ENCODE results near the gene PRDM10.
"Not testable (repeated sequence)": the region's sequence is repeated elsewhere in the genome, so short reads cannot be mapped to it uniquely, and the experiment has no call there.

PRDM10 gene

GRCh38 chr11:130031056-130031455, 28.4 kb upstream of the PRDM10 start:
- CTCF ChIA-PET = no interaction called here
- H3K27me3 ChIP-seq (replicated peaks in 2 of 5; ENCODE audit: control insufficient read depth in 4 of 5, insufficient read depth in 5 of 5, low read length in 4 of 5) = no peaks in the 10 kb centered on the region
- no peaks in the 10 kb centered on the region for H3K9me3 ChIP-seq (ENCODE audit: control extremely low read depth in 1 of 5, control insufficient read depth in 4 of 5, insufficient read depth in 2 of 5, low read depth in 1 of 5, low read length in 4 of 5)
- no peak overlapping the region for H3K4me3 ChIP-seq (ENCODE audit: control insufficient read depth in 1 of 7, extremely low read depth in 1 of 7, insufficient read depth in 4 of 7, low read depth in 2 of 7, low read length in 6 of 7)
- H3K27ac ChIP-seq (ENCODE audit: insufficient read depth in 1 of 2, low read depth in 1 of 2, low read length in 2 of 2, poor library complexity in 1 of 2, severe bottlenecking in 2 of 2) = no peak overlapping the region
- no peaks in the 10 kb centered on the region for H3K4me1 ChIP-seq (ENCODE audit: control extremely low read depth in 1 of 4, control insufficient read depth in 4 of 4, insufficient read depth in 4 of 4, low read length in 3 of 4)
- no peak for DNase-seq
- no peaks in the 10 kb centered on the region for H3K36me3 ChIP-seq (ENCODE audit: control insufficient read depth in 4 of 4, insufficient read depth in 4 of 4, low read length in 3 of 4)
- POLR2A ChIA-PET = no interaction called here
- 89% methylated on average over 1 of the region's 1 CpG for WGBS (ENCODE audit: insufficient coverage)

GRCh38 chr11:130029137-130029536, 26.5 kb upstream of the PRDM10 start:
- no peaks in the 10 kb centered on the region for H3K27me3 ChIP-seq (replicated peaks in 2 of 5; ENCODE audit: control insufficient read depth in 4 of 5, insufficient read depth in 5 of 5, low read length in 4 of 5)
- no peaks in the 10 kb centered on the region for H3K36me3 ChIP-seq (ENCODE audit: control insufficient read depth in 4 of 4, insufficient read depth in 4 of 4, low read length in 3 of 4)
- H3K4me3 ChIP-seq (ENCODE audit: control insufficient read depth in 1 of 7, extremely low read depth in 1 of 7, insufficient read depth in 4 of 7, low read depth in 2 of 7, low read length in 6 of 7) = no peak overlapping the region
- POLR2A ChIA-PET = no interaction called here
- no peaks in the 10 kb centered on the region for H3K4me1 ChIP-seq (ENCODE audit: control extremely low read depth in 1 of 4, control insufficient read depth in 4 of 4, insufficient read depth in 4 of 4, low read length in 3 of 4)
- no peak overlapping the region for H3K27ac ChIP-seq (ENCODE audit: insufficient read depth in 1 of 2, low read depth in 1 of 2, low read length in 2 of 2, poor library complexity in 1 of 2, severe bottlenecking in 2 of 2)
- DNase-seq = no peak
- no peaks in the 10 kb centered on the region for H3K9me3 ChIP-seq (ENCODE audit: control extremely low read depth in 1 of 5, control insufficient read depth in 4 of 5, insufficient read depth in 2 of 5, low read depth in 1 of 5, low read length in 4 of 5)
- WGBS (ENCODE audit: insufficient coverage) = 94% methylated on average over 2 of the region's 3 CpGs
- CTCF ChIA-PET = no interaction called here

GRCh38 chr11:130025371-130025770, 22.7 kb upstream of the PRDM10 start:
- Histone ChIP-seq H3K9me3 (ENCODE audit: control extremely low read depth in 1 of 5, control insufficient read depth in 4 of 5, insufficient read depth in 2 of 5, low read depth in 1 of 5, low read length in 4 of 5) (no peaks in the 10 kb centered on the region), H3K4me3 (ENCODE audit: control insufficient read depth in 1 of 7, extremely low read depth in 1 of 7, insufficient read depth in 4 of 7, low read depth in 2 of 7, low read length in 6 of 7) (no peak overlapping the region), H3K4me1 (ENCODE audit: control extremely low read depth in 1 of 4, control insufficient read depth in 4 of 4, insufficient read depth in 4 of 4, low read length in 3 of 4) (no peaks in the 10 kb centered on the region), H3K27ac (ENCODE audit: insufficient read depth in 1 of 2, low read depth in 1 of 2, low read length in 2 of 2, poor library complexity in 1 of 2, severe bottlenecking in 2 of 2) (no peak overlapping the region), H3K36me3 (ENCODE audit: control insufficient read depth in 4 of 4, insufficient read depth in 4 of 4, low read length in 3 of 4) (no peaks in the 10 kb centered on the region), H3K27me3 (replicated peaks in 2 of 5; ENCODE audit: control insufficient read depth in 4 of 5, insufficient read depth in 5 of 5, low read length in 4 of 5) (no peaks in the 10 kb centered on the region)
- ChIA-PET POLR2A (no interaction called here), CTCF (interaction anchor here (1.3 to 1.6 kb wide), 2 partner anchors 8 to 11 kb away, joined by 3 to 4 read pairs; no protein-coding TSS in a partner anchor)
- no peak for DNase-seq
- WGBS (ENCODE audit: insufficient coverage) = no CpG with 5 or more reads among the region's 1 CpG

- Histone ChIP-seq H3K4me3 (ENCODE audit: control insufficient read depth in 1 of 7, extremely low read depth in 1 of 7, insufficient read depth in 4 of 7, low read depth in 2 of 7, low read length in 6 of 7) (no peak overlapping the region), H3K9me3 (ENCODE audit: control extremely low read depth in 1 of 5, control insufficient read depth in 4 of 5, insufficient read depth in 2 of 5, low read depth in 1 of 5, low read length in 4 of 5) (no peaks in the 10 kb centered on the region), H3K4me1 (ENCODE audit: control extremely low read depth in 1 of 4, control insufficient read depth in 4 of 4, insufficient read depth in 4 of 4, low read length in 3 of 4) (no peaks in the 10 kb centered on the region), H3K27ac (ENCODE audit: insufficient read depth in 1 of 2, low read depth in 1 of 2, low read length in 2 of 2, poor library complexity in 1 of 2, severe bottlenecking in 2 of 2) (no peak overlapping the region), H3K36me3 (ENCODE audit: control insufficient read depth in 4 of 4, insufficient read depth in 4 of 4, low read length in 3 of 4) (no peaks in the 10 kb centered on the region), H3K27me3 (replicated peaks in 2 of 5; ENCODE audit: control insufficient read depth in 4 of 5, insufficient read depth in 5 of 5, low read length in 4 of 5) (no peaks in the 10 kb centered on the region)
- ChIA-PET POLR2A (no interaction called here), CTCF (interaction anchor here (1.6 kb wide), 1 partner anchor 10 kb away, joined by 4 read pairs; no protein-coding TSS in a partner anchor)
- WGBS (ENCODE audit: insufficient coverage) = no CpG with 5 or more reads among the region's 1 CpG
- DNase-seq = no peak
These were observed 21.7 kb upstream of the PRDM10 start for GRCh38 chr11:130024361-130024760.

- POLR2A ChIA-PET = interaction anchor here (0.6 kb wide), 1 partner anchor 43 kb away, joined by 4 read pairs; no protein-coding TSS in a partner anchor
- H3K27ac ChIP-seq (ENCODE audit: insufficient read depth in 1 of 2, low read depth in 1 of 2, low read length in 2 of 2, poor library complexity in 1 of 2, severe bottlenecking in 2 of 2) = no peak overlapping the region
These were observed 20.6 kb upstream of the PRDM10 start for GRCh38 chr11:130023204-130023603.

GRCh38 chr11:130022799-130023198, 20.2 kb upstream of the PRDM10 start:
- Histone ChIP-seq H3K36me3 (ENCODE audit: control insufficient read depth in 4 of 4, insufficient read depth in 4 of 4, low read length in 3 of 4) (no peaks in the 10 kb centered on the region), H3K27ac (ENCODE audit: insufficient read depth in 1 of 2, low read depth in 1 of 2, low read length in 2 of 2, poor library complexity in 1 of 2, severe bottlenecking in 2 of 2) (no peak overlapping the region), H3K4me3 (ENCODE audit: control insufficient read depth in 1 of 7, extremely low read depth in 1 of 7, insufficient read depth in 4 of 7, low read depth in 2 of 7, low read length in 6 of 7) (no peak overlapping the region), H3K27me3 (replicated peaks in 2 of 5; ENCODE audit: control insufficient read depth in 4 of 5, insufficient read depth in 5 of 5, low read length in 4 of 5) (no peaks in the 10 kb centered on the region), H3K9me3 (ENCODE audit: control extremely low read depth in 1 of 5, control insufficient read depth in 4 of 5, insufficient read depth in 2 of 5, low read depth in 1 of 5, low read length in 4 of 5) (no peaks in the 10 kb centered on the region), H3K4me1 (ENCODE audit: control extremely low read depth in 1 of 4, control insufficient read depth in 4 of 4, insufficient read depth in 4 of 4, low read length in 3 of 4) (no peaks in the 10 kb centered on the region)
- POLR2A ChIA-PET = interaction anchor here (0.6 kb wide), 1 partner anchor 44 kb away, joined by 4 read pairs; no protein-coding TSS in a partner anchor
- no CpG with 5 or more reads among the region's 2 CpGs for WGBS (ENCODE audit: insufficient coverage)
- no peak for DNase-seq
- CTCF ChIA-PET = interaction anchor here (0.5 to 1.3 kb wide), 2 partner anchors 8 to 12 kb away, joined by 3 read pairs; no protein-coding TSS in a partner anchor

More at GRCh38 chr11:130023204-130023603, 20.6 kb upstream of the PRDM10 start:
- WGBS (ENCODE audit: insufficient coverage) = no CpG with 5 or more reads among the region's 2 CpGs
- H3K9me3 ChIP-seq (ENCODE audit: control extremely low read depth in 1 of 5, control insufficient read depth in 4 of 5, insufficient read depth in 2 of 5, low read depth in 1 of 5, low read length in 4 of 5) = no peaks in the 10 kb centered on the region
- CTCF ChIA-PET = interaction anchor here (0.5 to 1.3 kb wide), 2 partner anchors 9 to 11 kb away, joined by 3 read pairs; no protein-coding TSS in a partner anchor
- H3K36me3 ChIP-seq (ENCODE audit: control insufficient read depth in 4 of 4, insufficient read depth in 4 of 4, low read length in 3 of 4) = no peaks in the 10 kb centered on the region
- H3K4me3 ChIP-seq (ENCODE audit: control insufficient read depth in 1 of 7, extremely low read depth in 1 of 7, insufficient read depth in 4 of 7, low read depth in 2 of 7, low read length in 6 of 7) = no peak overlapping the region
- H3K4me1 ChIP-seq (ENCODE audit: control extremely low read depth in 1 of 4, control insufficient read depth in 4 of 4, insufficient read depth in 4 of 4, low read length in 3 of 4) = no peaks in the 10 kb centered on the region
- H3K27me3 ChIP-seq (replicated peaks in 2 of 5; ENCODE audit: control insufficient read depth in 4 of 5, insufficient read depth in 5 of 5, low read length in 4 of 5) = no peaks in the 10 kb centered on the region
- DNase-seq = no peak

- CTCF ChIA-PET = interaction anchor here (1.0 to 1.7 kb wide), 2 partner anchors 12 to 42 kb away, joined by 3 to 4 read pairs; no protein-coding TSS in a partner anchor
- H3K4me1 ChIP-seq (ENCODE audit: control extremely low read depth in 1 of 4, control insufficient read depth in 4 of 4, insufficient read depth in 4 of 4, low read length in 3 of 4); H3K9me3 ChIP-seq (ENCODE audit: control extremely low read depth in 1 of 5, control insufficient read depth in 4 of 5, insufficient read depth in 2 of 5, low read depth in 1 of 5, low read length in 4 of 5); H3K4me3 ChIP-seq (ENCODE audit: control insufficient read depth in 1 of 7, extremely low read depth in 1 of 7, insufficient read depth in 4 of 7, low read depth in 2 of 7, low read length in 6 of 7); H3K27me3 ChIP-seq (replicated peaks in 2 of 5; ENCODE audit: control insufficient read depth in 4 of 5, insufficient read depth in 5 of 5, low read length in 4 of 5); DNase-seq; H3K36me3 ChIP-seq (ENCODE audit: control insufficient read depth in 4 of 4, insufficient read depth in 4 of 4, low read length in 3 of 4); H3K27ac ChIP-seq (ENCODE audit: insufficient read depth in 1 of 2, low read depth in 1 of 2, low read length in 2 of 2, poor library complexity in 1 of 2, severe bottlenecking in 2 of 2); POLR2A ChIA-PET: not testable (repeated sequence)
- 97% methylated on average over 27 of the region's 38 CpGs for WGBS (ENCODE audit: insufficient coverage)
These were observed 19.0 kb upstream of the PRDM10 start for GRCh38 chr11:130021606-130022005.
